ENCODE measurements around the gene ZNG1F. TPM values are rescaled to one million over a fixed set of nuclear protein-coding genes. Genes with fewer than 3 reads are reported as not detected.
"Not testable (repeated sequence)": the region's sequence is repeated elsewhere in the genome, so short reads cannot be mapped to it uniquely, and the experiment has no call there.

The ZNG1F gene
- total and polyA plus RNA-seq, 3 experiments from 2014 or later = 1.9 to 11.5 (median 7.9) TPM

DNA sequence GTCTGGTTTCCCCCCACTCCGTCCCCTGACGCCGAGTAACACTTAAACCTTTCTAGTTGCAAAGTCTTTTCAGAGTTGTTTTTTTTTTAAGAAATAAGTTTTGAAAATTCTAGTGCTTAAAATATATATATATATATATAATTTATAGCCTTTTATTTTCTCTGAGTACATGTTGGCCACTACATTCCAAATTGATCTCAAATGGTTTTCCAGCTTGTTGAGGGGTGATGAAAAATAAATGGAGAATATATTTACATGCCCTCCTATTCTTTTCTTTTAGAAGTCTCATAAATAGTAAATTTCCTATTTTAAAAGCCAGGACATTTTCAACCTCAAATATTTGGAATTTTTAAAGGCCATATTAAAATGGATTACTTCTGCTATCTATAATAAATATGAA lies 63.2 kb downstream of the ZNG1F start:
- CTCF ChIA-PET; H3K27ac Mint-ChIP-seq; H3K4me1 ChIP-seq (ENCODE audit: insufficient read depth, low read length); H3K27me3 ChIP-seq (ENCODE audit: insufficient read depth, low read length, poor library complexity, severe bottlenecking); H3K4me3 ChIP-seq (ENCODE audit: low read length); H3K27me3 Mint-ChIP-seq; DNase-seq; H3K4me1 Mint-ChIP-seq; H3K4me3 Mint-ChIP-seq; H3K36me3 Mint-ChIP-seq; POLR2A ChIA-PET; H3K27ac ChIP-seq (ENCODE audit: low read depth, low read length); H3K9me3 ChIP-seq (ENCODE audit: low read length); H3K36me3 ChIP-seq (ENCODE audit: insufficient read depth, low read length); H3K9me3 Mint-ChIP-seq: not testable (repeated sequence)

DNA sequence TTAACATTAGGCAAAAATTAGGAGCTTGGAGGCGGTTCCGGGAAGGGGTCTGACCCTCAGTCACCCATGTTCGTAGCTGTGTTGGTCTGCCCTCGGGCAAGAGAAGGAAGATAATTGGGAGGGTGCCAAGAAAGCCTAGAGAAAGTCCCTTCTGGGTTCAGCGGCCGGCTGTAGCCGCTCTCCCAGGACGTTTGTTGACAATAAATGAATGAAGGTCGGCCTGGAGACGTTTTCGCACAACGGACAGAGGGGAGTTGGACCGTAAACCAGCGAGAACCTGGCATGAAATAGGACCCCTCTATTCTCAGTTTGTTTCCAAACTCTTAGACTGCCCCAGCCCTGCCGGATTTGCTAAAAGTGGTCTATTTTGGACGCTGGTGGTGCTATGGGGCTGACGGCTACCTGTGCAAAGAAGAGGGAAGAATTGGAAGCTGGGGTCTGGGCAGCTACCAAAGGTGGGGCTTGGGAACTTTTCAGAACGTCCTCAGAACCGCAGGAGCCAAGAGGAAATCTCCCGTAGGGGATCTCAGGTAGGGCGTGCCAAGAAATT lies 63.9 kb downstream of the ZNG1F start:
- H3K4me3 ChIP-seq (ENCODE audit: low read length); POLR2A ChIA-PET; H3K27ac Mint-ChIP-seq; H3K27me3 Mint-ChIP-seq; H3K4me3 Mint-ChIP-seq; H3K4me1 Mint-ChIP-seq; H3K27me3 ChIP-seq (ENCODE audit: insufficient read depth, low read length, poor library complexity, severe bottlenecking); CTCF ChIA-PET; H3K4me1 ChIP-seq (ENCODE audit: insufficient read depth, low read length); H3K9me3 ChIP-seq (ENCODE audit: low read length); H3K36me3 Mint-ChIP-seq; H3K9me3 Mint-ChIP-seq; H3K36me3 ChIP-seq (ENCODE audit: insufficient read depth, low read length); DNase-seq; H3K27ac ChIP-seq (ENCODE audit: low read depth, low read length): not testable (repeated sequence)

DNA sequence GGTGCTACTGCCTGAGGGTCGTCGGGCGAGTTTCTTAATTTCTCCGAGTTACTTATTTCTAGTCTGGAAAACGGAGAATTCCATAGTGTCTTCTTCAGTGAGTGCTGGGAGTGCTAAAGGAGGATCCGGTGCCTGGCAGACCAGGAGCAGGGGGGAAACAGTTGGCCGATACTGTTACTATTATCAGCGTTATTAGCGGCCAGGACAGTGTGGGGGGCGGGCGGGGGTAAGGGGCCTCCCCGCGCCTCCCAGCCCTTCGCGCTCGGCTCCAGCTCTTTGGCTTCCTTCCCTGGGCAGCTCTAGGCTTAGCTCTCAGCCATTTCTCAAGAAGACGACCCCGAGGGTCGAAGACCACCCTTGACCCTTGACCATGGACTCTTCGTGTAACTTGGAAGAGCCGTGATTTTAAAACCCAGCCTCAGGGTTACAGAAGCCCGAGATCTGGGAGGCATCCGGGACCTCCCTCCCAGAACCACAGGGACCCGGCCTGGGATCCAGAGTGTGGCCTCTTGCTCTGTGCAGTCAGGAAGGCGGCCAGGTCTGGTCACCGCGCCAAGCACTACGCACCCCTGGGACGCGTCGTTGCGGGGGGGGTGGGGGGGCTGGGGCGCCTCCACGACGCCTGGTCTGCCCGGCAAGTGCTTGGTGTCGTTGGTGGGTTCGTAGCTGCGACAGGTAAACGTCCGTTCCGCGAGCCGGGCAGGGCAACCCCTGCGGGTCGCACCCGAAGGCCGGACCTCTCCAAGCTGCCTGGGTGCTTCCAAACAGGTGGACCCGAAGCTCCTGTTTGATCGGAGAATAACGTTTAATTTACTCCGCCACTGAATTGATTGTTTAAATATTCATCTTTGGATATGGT lies 64.6 kb downstream of the ZNG1F start:
- CTCF ChIA-PET; H3K27ac Mint-ChIP-seq; H3K36me3 ChIP-seq (ENCODE audit: insufficient read depth, low read length); H3K4me1 Mint-ChIP-seq; H3K9me3 Mint-ChIP-seq; H3K4me3 Mint-ChIP-seq; POLR2A ChIA-PET; H3K9me3 ChIP-seq (ENCODE audit: low read length); H3K4me3 ChIP-seq (ENCODE audit: low read length); H3K27ac ChIP-seq (ENCODE audit: low read depth, low read length); H3K36me3 Mint-ChIP-seq; H3K27me3 Mint-ChIP-seq; DNase-seq; H3K4me1 ChIP-seq (ENCODE audit: insufficient read depth, low read length); H3K27me3 ChIP-seq (ENCODE audit: insufficient read depth, low read length, poor library complexity, severe bottlenecking): not testable (repeated sequence)

DNA sequence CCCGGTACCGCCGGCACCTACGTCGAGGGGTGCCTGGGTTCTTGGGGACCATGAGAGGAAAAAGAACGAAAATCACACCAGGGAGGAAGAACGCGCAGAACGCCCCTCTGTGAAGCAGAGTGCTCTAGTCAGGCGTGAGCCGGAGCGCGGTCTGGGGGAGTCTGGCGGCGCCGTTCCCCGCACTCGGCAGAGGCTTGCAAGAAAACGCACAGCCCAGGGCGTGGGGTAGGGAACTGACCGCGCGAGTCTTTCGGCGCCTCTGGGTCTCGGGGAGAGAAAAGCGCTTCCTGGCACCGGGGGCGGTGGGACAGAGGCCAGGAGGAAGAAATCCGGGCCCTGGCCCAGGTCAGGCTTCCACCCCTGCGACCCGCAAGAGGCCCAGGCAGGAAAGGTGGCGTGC lies 65.3 kb downstream of the ZNG1F start:
- H3K9me3 ChIP-seq (ENCODE audit: low read length); H3K36me3 Mint-ChIP-seq; H3K27me3 Mint-ChIP-seq; H3K36me3 ChIP-seq (ENCODE audit: insufficient read depth, low read length); DNase-seq; CTCF ChIA-PET; H3K4me1 Mint-ChIP-seq; H3K4me3 Mint-ChIP-seq; H3K27ac ChIP-seq (ENCODE audit: low read depth, low read length); H3K27me3 ChIP-seq (ENCODE audit: insufficient read depth, low read length, poor library complexity, severe bottlenecking); H3K27ac Mint-ChIP-seq; POLR2A ChIA-PET; H3K4me1 ChIP-seq (ENCODE audit: insufficient read depth, low read length); H3K4me3 ChIP-seq (ENCODE audit: low read length); H3K9me3 Mint-ChIP-seq: not testable (repeated sequence)

DNA sequence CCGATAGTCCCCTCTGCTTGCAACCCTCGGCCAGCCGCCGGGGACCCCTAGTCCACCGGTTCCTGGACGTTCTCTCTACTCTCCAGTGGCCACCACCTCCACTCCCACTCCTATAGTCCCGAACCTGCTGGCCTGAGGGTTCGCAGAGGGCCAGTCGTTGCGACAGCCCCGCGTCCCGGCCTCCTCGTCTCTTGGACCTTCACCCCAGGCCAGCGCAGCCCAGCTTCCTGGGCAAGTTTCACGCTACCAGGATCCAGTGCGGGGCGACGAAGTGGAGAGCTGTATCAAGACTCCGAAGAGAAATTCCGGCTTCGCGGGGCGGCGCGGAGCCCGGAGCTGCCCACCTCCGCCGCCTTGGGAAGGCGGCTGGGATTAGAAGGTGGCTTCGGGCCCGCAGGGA lies 65.7 kb downstream of the ZNG1F start:
- H3K4me3 Mint-ChIP-seq; POLR2A ChIA-PET; H3K36me3 Mint-ChIP-seq; H3K27me3 Mint-ChIP-seq; H3K27ac ChIP-seq (ENCODE audit: low read depth, low read length); H3K9me3 Mint-ChIP-seq; H3K4me1 ChIP-seq (ENCODE audit: insufficient read depth, low read length); H3K27me3 ChIP-seq (ENCODE audit: insufficient read depth, low read length, poor library complexity, severe bottlenecking); H3K27ac Mint-ChIP-seq; H3K9me3 ChIP-seq (ENCODE audit: low read length); DNase-seq; H3K4me1 Mint-ChIP-seq; CTCF ChIA-PET; H3K4me3 ChIP-seq (ENCODE audit: low read length); H3K36me3 ChIP-seq (ENCODE audit: insufficient read depth, low read length): not testable (repeated sequence)

DNA sequence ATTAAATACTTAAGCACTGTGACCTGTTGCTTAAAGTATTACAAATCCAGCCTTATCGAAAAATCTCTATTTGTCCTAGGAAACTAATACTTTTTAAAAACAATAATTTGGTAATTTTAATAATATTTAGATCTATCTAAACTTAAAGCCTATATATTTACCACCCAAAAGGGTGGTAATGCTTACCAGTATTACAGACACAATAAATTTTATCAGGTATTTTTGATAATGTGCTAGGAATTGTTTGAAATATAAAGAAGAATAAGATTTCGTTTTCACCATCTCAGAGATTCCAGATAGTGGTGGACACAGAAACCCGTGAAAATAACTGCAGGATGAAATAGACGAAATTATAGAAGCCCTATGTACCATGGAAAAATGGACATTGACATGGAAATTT lies 68.4 kb downstream of the ZNG1F start:
- POLR2A ChIA-PET; H3K27ac ChIP-seq (ENCODE audit: low read depth, low read length); H3K27me3 ChIP-seq (ENCODE audit: insufficient read depth, low read length, poor library complexity, severe bottlenecking); DNase-seq; H3K27ac Mint-ChIP-seq; H3K4me1 Mint-ChIP-seq; H3K36me3 Mint-ChIP-seq; CTCF ChIA-PET; H3K36me3 ChIP-seq (ENCODE audit: insufficient read depth, low read length); H3K4me3 ChIP-seq (ENCODE audit: low read length); H3K9me3 Mint-ChIP-seq; H3K4me3 Mint-ChIP-seq; H3K9me3 ChIP-seq (ENCODE audit: low read length); H3K27me3 Mint-ChIP-seq; H3K4me1 ChIP-seq (ENCODE audit: insufficient read depth, low read length): not testable (repeated sequence)

DNA sequence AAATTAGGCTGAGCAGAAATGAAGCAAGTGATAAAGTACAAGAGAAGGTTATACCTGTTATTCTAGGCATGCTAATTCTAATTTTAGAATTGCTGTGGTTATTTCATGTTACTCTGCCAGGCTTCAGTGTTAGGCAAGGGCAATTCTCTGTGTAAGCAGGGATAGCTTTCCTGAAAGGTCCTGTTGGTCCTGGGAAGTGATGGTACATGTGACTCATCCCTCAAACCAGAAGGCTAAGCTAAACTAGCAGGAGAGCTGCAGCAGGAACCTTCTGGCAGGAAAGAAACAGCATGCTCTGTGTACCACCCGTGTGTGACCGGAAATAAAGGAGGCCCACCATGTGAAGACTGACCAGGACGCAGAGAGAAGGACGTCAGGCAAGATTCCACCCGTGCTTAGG lies 69.4 kb downstream of the ZNG1F start:
- H3K36me3 ChIP-seq (ENCODE audit: insufficient read depth, low read length); H3K4me1 Mint-ChIP-seq; H3K27ac Mint-ChIP-seq; H3K9me3 Mint-ChIP-seq; CTCF ChIA-PET; H3K4me1 ChIP-seq (ENCODE audit: insufficient read depth, low read length); H3K27me3 Mint-ChIP-seq; H3K4me3 Mint-ChIP-seq; H3K36me3 Mint-ChIP-seq; H3K27me3 ChIP-seq (ENCODE audit: insufficient read depth, low read length, poor library complexity, severe bottlenecking); H3K9me3 ChIP-seq (ENCODE audit: low read length); DNase-seq; POLR2A ChIA-PET; H3K27ac ChIP-seq (ENCODE audit: low read depth, low read length); H3K4me3 ChIP-seq (ENCODE audit: low read length): not testable (repeated sequence)

DNA sequence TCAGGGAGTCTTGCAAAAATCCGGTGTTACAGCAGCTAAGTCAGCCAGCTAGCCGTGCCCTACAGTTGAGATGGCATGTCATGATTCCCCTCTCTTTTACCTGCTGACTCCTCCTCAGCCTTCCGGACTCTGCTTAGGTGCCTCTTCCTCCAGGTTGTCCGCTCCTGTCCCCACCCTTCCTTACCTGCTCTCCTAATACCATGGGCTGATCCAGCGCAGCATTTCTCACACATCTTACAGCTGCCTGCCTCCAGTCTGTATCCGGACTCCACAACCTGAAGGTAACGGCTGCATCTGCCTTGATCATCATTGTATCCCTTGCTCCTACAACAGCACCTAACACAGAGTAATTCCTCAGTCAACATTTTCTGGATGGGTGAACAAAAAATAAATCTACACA lies 69.8 kb downstream of the ZNG1F start:
- H3K27me3 ChIP-seq (ENCODE audit: insufficient read depth, low read length, poor library complexity, severe bottlenecking); H3K4me1 ChIP-seq (ENCODE audit: insufficient read depth, low read length); H3K36me3 Mint-ChIP-seq: not testable (repeated sequence)

DNA sequence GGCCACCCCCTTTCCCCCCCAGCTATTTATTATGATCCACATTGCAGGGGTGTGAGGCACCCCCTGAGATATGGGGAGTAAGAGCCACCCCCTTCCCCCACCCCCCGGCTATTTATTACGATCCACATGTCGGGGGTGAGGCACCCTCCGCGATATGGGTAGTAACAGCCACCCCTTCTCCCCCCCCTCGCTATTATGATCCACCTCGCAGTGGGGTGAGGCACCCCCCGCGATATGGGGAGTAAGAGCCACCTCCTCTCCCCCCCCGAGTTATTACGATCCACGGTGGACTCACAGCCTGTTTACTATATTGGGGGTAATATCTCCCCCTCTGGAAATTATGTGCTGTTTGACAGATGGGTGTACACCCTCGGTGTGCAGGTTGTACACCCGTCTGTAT lies 75.8 kb downstream of the ZNG1F start:
- H3K4me3 Mint-ChIP-seq; H3K27me3 Mint-ChIP-seq; H3K36me3 ChIP-seq (ENCODE audit: insufficient read depth, low read length); CTCF ChIA-PET; H3K4me1 Mint-ChIP-seq; H3K9me3 ChIP-seq (ENCODE audit: low read length); POLR2A ChIA-PET; H3K27ac ChIP-seq (ENCODE audit: low read depth, low read length); H3K9me3 Mint-ChIP-seq; H3K27ac Mint-ChIP-seq; DNase-seq; H3K36me3 Mint-ChIP-seq; H3K4me1 ChIP-seq (ENCODE audit: insufficient read depth, low read length); H3K27me3 ChIP-seq (ENCODE audit: insufficient read depth, low read length, poor library complexity, severe bottlenecking); H3K4me3 ChIP-seq (ENCODE audit: low read length): not testable (repeated sequence)

More for the DNA sequence above, 69.8 kb downstream of the ZNG1F start:
- H3K4me1 Mint-ChIP-seq; H3K27ac ChIP-seq (ENCODE audit: low read depth, low read length); H3K4me3 Mint-ChIP-seq; H3K4me3 ChIP-seq (ENCODE audit: low read length); H3K9me3 Mint-ChIP-seq; CTCF ChIA-PET; H3K27ac Mint-ChIP-seq; POLR2A ChIA-PET; H3K9me3 ChIP-seq (ENCODE audit: low read length); H3K27me3 Mint-ChIP-seq; DNase-seq; H3K36me3 ChIP-seq (ENCODE audit: insufficient read depth, low read length): not testable (repeated sequence)
